HepG2 (cell line): ENCODE measurements around the gene SRD5A3. TPM values are rescaled to one million over a fixed set of nuclear protein-coding genes. Genes with fewer than 3 reads are reported as not detected.

Source experiments
- ATAC-seq: fragments of 200-7000 bp; cut with Tn5 transposase; 3 replicates; pipeline ENCODE4 v1.9.1; 2020; ENCODE audit warnings: mild to moderate bottlenecking, moderate library complexity
- BruUV-seq: library from RNA; stranded (reverse); fragments of 400-500 nt; replicated peaks from 2 replicates; lab custom pipeline; 2021; lab: Mats Ljungman, UMichigan
- CTCF ChIA-PET: fragments of 300-600 bp; formaldehyde crosslinking; extraction: SDS; loops from one replicate; lab custom pipeline; 2021; ENCODE audit warnings: low total read pairs, inconsistent platforms, low intra/inter-chr PET ratio; lab: Yijun Ruan, JAX
- POLR2A ChIA-PET: fragments of 350-600 bp; sonication (Branson Sonifier 250); formaldehyde crosslinking; loops from one replicate; lab custom pipeline; 2020; ENCODE audit warnings: antibody characterized with exemption, inconsistent platforms; lab: Yijun Ruan, JAX
- DNase-seq: peaks from one replicate; pipeline ENCODE4 v3.0.0-alpha.2; 2015; ENCODE audit warnings: low spot score
- FAIRE-seq: peaks from 3 replicates; lab custom pipeline; 2011; peaks lifted over from hg19 to GRCh38; lab: Jason Lieb, UNC
- H2AFZ ChIP-seq: one replicate; pipeline ENCODE4 v1.6.1; 2011; ENCODE audit warnings: low read length, inconsistent platforms
- H3K27ac ChIP-seq: fragments of 300-600 bp; 3 replicates; pipeline ENCODE4 v1.8.0; 2011; ENCODE audit warnings: mixed run types, mild to moderate bottlenecking, mixed read lengths, low read length, inconsistent platforms; ENCODE audit not compliant: insufficient read depth; ENCODE audit errors: extremely low read length
- H3K27me3 ChIP-seq, 2 experiments: fragments of 200-600 bp in 1 of 2; 2 replicates in 1 of 2; 3 replicates in 1 of 2; pipeline versions ENCODE4 v1.6.0 to v1.8.0; 2011; ENCODE audit warnings: low read length in 2 of 2, mild to moderate bottlenecking in 2 of 2, moderate library complexity in 2 of 2, inconsistent platforms in 1 of 2; ENCODE audit not compliant: insufficient read depth in 2 of 2, control insufficient read depth in 1 of 2
- H3K36me3 ChIP-seq, 2 experiments: fragments of 200-600 bp in 1 of 2; replicated peaks in 1 of 2; 2 replicates in 1 of 2; 3 replicates in 1 of 2; pipeline versions ENCODE4 v1.5.1 to v1.8.0; 2011; ENCODE audit warnings: low read length in 2 of 2, inconsistent platforms in 1 of 2; ENCODE audit not compliant: insufficient read depth in 2 of 2, control insufficient read depth in 1 of 2
- H3K4me1 ChIP-seq: 2 replicates; pipeline ENCODE4 v1.5.1; 2012; ENCODE audit warnings: low read length, inconsistent platforms; ENCODE audit not compliant: insufficient read depth
- H3K4me2 ChIP-seq: 2 replicates; pipeline ENCODE4 v1.6.0; 2011; ENCODE audit warnings: low read depth, low read length, inconsistent platforms
- H3K4me3 ChIP-seq, 3 experiments: fragments of 200-600 bp in 1 of 3; sonication (generic), shearing (Covaris generic) in 1 of 3; replicated peaks in 1 of 3; 2 replicates each; pipeline ENCODE4 v1.5.1; 2011 to 2016; ENCODE audit warnings: low read length in 3 of 3, inconsistent platforms in 2 of 3, low read depth in 2 of 3, mild to moderate bottlenecking in 2 of 3, control low read depth in 1 of 3, mixed read lengths in 1 of 3; ENCODE audit not compliant: insufficient read depth in 1 of 3
- H3K79me2 ChIP-seq: one replicate; pipeline ENCODE4 v1.6.1; 2011; ENCODE audit warnings: low read length, inconsistent platforms; ENCODE audit not compliant: insufficient read depth
- H3K9ac ChIP-seq: 2 replicates; pipeline ENCODE4 v1.6.0; 2011; ENCODE audit warnings: mild to moderate bottlenecking, low read depth, low read length, inconsistent platforms; ENCODE audit not compliant: insufficient read depth
- H3K9me3 ChIP-seq: 2 replicates; pipeline ENCODE4 v1.5.1; 2012; ENCODE audit warnings: mild to moderate bottlenecking, low read length
- H4K20me1 ChIP-seq: 2 replicates; pipeline ENCODE4 v1.6.0; 2011; ENCODE audit warnings: inconsistent platforms, mild to moderate bottlenecking, low read length, moderate library complexity; ENCODE audit not compliant: insufficient read depth
- AGO2 ChIP-seq: fragments of 200-400 bp; formaldehyde crosslinking; optimal IDR thresholded peaks from 2 replicates; pipeline ENCODE3; 2017; ENCODE audit warnings: mild to moderate bottlenecking, low read depth, low read length, moderate library complexity
- IKZF1 ChIP-seq: fragments of 450-650 bp; IDR thresholded peaks from 2 replicates; pipeline ENCODE4 v1.7.1; 2016
- MAFF ChIP-seq: IDR thresholded peaks from 2 replicates; pipeline ENCODE4 v1.6.1; 2011; ENCODE audit warnings: low read depth, low read length, improper control_type of control experiment
- NFIC ChIP-seq: IDR thresholded peaks from 2 replicates; pipeline ENCODE4 v1.6.1; 2012; ENCODE audit warnings: mild to moderate bottlenecking, low read length, inconsistent platforms
- NFYC ChIP-seq: IDR thresholded peaks from 2 replicates; pipeline ENCODE4 v1.6.1; 2016; ENCODE audit warnings: missing genetic modification reagents, missing compliant biosample characterization
- PRMT3 ChIP-seq: sonication (generic); formaldehyde crosslinking; IDR thresholded peaks from 2 replicates; pipeline ENCODE4 v1.8.1; 2022; ENCODE audit warnings: low read depth, mild to moderate bottlenecking, moderate library complexity, missing genetic modification reagents, borderline replicate concordance
- SAFB2 ChIP-seq: sonication (generic); formaldehyde crosslinking; IDR thresholded peaks from 2 replicates; pipeline ENCODE4 v1.5.1; 2020; ENCODE audit warnings: missing genetic modification reagents, low read depth, mild to moderate bottlenecking, borderline replicate concordance
- SAP130 ChIP-seq: IDR thresholded peaks from 2 replicates; pipeline ENCODE4 v1.6.1; 2016; ENCODE audit warnings: low read depth
- ZBTB49 ChIP-seq: sonication (generic); formaldehyde crosslinking; IDR thresholded peaks from 2 replicates; pipeline ENCODE4 v1.4.0; 2020; ENCODE audit warnings: missing genetic modification reagents, borderline replicate concordance
- ZFAT ChIP-seq: sonication (generic); formaldehyde crosslinking; conservative IDR thresholded peaks from 2 replicates; pipeline ENCODE4 v1.8.1; 2023; ENCODE audit warnings: missing genetic modification reagents, inconsistent platforms
- ZFP36L1 ChIP-seq: sonication (generic); formaldehyde crosslinking; IDR thresholded peaks from 2 replicates; pipeline ENCODE4 v1.8.0; 2022; ENCODE audit warnings: mild to moderate bottlenecking, missing genetic modification reagents, moderate library complexity
- ZFP62 ChIP-seq: sonication (generic); formaldehyde crosslinking; IDR thresholded peaks from 2 replicates; pipeline ENCODE4 v1.4.0; 2020; ENCODE audit warnings: missing genetic modification reagents
- ZMAT3 ChIP-seq: sonication (generic); formaldehyde crosslinking; conservative IDR thresholded peaks from 2 replicates; pipeline ENCODE4 v1.7.0; 2021; ENCODE audit warnings: missing genetic modification reagents
- ZNF143 ChIP-seq: sonication (generic); formaldehyde crosslinking; IDR thresholded peaks from 2 replicates; pipeline ENCODE4 v1.4.0; 2020; ENCODE audit warnings: missing genetic modification reagents
- ZNF512 ChIP-seq: sonication (generic); formaldehyde crosslinking; IDR thresholded peaks from 2 replicates; pipeline ENCODE4 v1.4.0; 2020; ENCODE audit warnings: mild to moderate bottlenecking, missing genetic modification reagents
- ZNF609 ChIP-seq: sonication (generic); formaldehyde crosslinking; IDR thresholded peaks from 2 replicates; pipeline ENCODE4 v1.4.0; 2020; ENCODE audit warnings: mild to moderate bottlenecking, missing genetic modification reagents, borderline replicate concordance
- WGBS: methylation state at CpG from one replicate; pipeline ENCODE4 v1.1.6; 2017; ENCODE audit warnings: low lambda C conversion rate; 5-methylcytosine and 5-hydroxymethylcytosine counted together
- in situ Hi-C: cut with HindIII; loops from 2 replicates; pipeline ENCODE4 v1.10.0; 2017; ENCODE audit warnings: low pct_unique_long_range_greater_than_20kb; ENCODE audit not compliant: extremely low pct_ligation_motif_present
- intact Hi-C: fragments of 100-400 bp; cut with micrococcal nuclease; formaldehyde crosslinking; loops from one replicate; pipeline ENCODE4 v1.10.0; 2022; ENCODE audit not compliant: unreplicated experiment
- polyA plus RNA-seq, 8 experiments: library from polyadenylated mRNA; depleted of rRNA in 3 of 8; stranded (reverse) in 7 of 8; unstranded in 1 of 8; fragments of >200 nt; fragmentation: Illumina TruSeq in 4 of 8; extraction: Trizol in 4 of 8; gene quantifications; 2 replicates each; pipeline versions ENCODE4 v1.2.1 to v1.2.3, GENCODE V29; 2011 to 2016; ENCODE audit warnings: low read depth in 4 of 8, missing spikeins in 1 of 8, mixed read lengths in 1 of 8; ENCODE audit not compliant: insufficient read depth in 1 of 8
- total RNA-seq, 5 experiments: library from RNA; depleted of rRNA; stranded (reverse); fragments of >200 nt; fragmentation: Illumina TruSeq; extraction: Trizol; gene quantifications; 2 replicates each; pipeline ENCODE4 v1.2.3, GENCODE V29; 2016; ENCODE audit warnings: low read depth in 1 of 5

SRD5A3 gene
- total and polyA plus RNA-seq, 2 of the 13 experiments (the other 11 are each of a cell fraction or from before 2014, with no cell fraction given), result 12.4 to 18.4 TPM

- no peak for TF ChIP-seq ZFAT (CRISPR knock-in tag)
- peak; percentile 64 for TF ChIP-seq MAFF
- no peak for TF ChIP-seq ZNF143 (CRISPR knock-in tag)
Measured at GRCh38 chr4:55367084-55367722, 21.2 kb downstream of the SRD5A3 start (continued).

GRCh38 chr4:55369968-55370367 is 23.9 kb downstream of the SRD5A3 start:
- no peak overlapping the region for H3K4me2 ChIP-seq
- 100% methylated on average over 2 of the region's 2 CpGs for WGBS
- H3K9me3 ChIP-seq, result no peaks in the 10 kb centered on the region
- H3K4me3 ChIP-seq, result no peak overlapping the region
- no peak for FAIRE-seq
- no peak overlapping the region for H3K27ac ChIP-seq
- H3K4me1 ChIP-seq, result peaks cover 17% of the 10 kb centered on the region
- H2AFZ ChIP-seq, result no peak overlapping the region
- H3K27me3 ChIP-seq, result no peaks in the 10 kb centered on the region
- BruUV-seq, result no TSS peak
- intact Hi-C loops, result no loop called here
- CTCF ChIA-PET, result no interaction called here
- H3K36me3 ChIP-seq, result no peaks in the 10 kb centered on the region
- POLR2A ChIA-PET, result no interaction called here
- ATAC-seq, result no peak
- in situ Hi-C loops, result no loop called here
- H3K79me2 ChIP-seq, result no peaks in the 10 kb centered on the region
- no peak overlapping the region for H3K9ac ChIP-seq
- no peak for DNase-seq
- H4K20me1 ChIP-seq, result no peaks in the 10 kb centered on the region
- TF ChIP-seq ZNF512 (no peak), NFIC (no peak), PRMT3 (CRISPR knock-in tag) (no peak), IKZF1 (no peak), SAP130 (CRISPR knock-in tag) (no peak), ZFP62 (no peak), NFYC (CRISPR knock-in tag) (no peak), ZMAT3 (CRISPR knock-in tag) (no peak), AGO2 (no peak), ZNF609 (CRISPR knock-in tag) (no peak), ZFP36L1 (no peak), ZBTB49 (CRISPR knock-in tag) (no peak), SAFB2 (no peak)
